GM12878 (cell line): ENCODE data around the gene NF1. TPM values are rescaled to one million over a fixed set of nuclear protein-coding genes. Genes with fewer than 3 reads are reported as not detected.

Experiments
- BCL11A ChIP-seq: IDR thresholded peaks from 2 replicates; pipeline ENCODE4 v1.6.1; 2011; ENCODE audit warnings: low read depth, low read length
- ESRRA ChIP-seq: IDR thresholded peaks from 2 replicates; pipeline ENCODE4 v1.6.1; 2012; ENCODE audit warnings: mild to moderate bottlenecking, low read length, improper control_type of control experiment
- GABPA ChIP-seq: IDR thresholded peaks from 2 replicates; pipeline ENCODE4 v1.6.1; 2014; ENCODE audit warnings: antibody characterized with exemption, low read depth, mild to moderate bottlenecking, inconsistent platforms
- HCFC1 ChIP-seq: fragments of 150-350 bp; IDR thresholded peaks from 2 replicates; pipeline ENCODE4 v1.6.1; 2014; ENCODE audit warnings: low read length
- IKZF1 ChIP-seq: fragments of 450-650 bp; conservative IDR thresholded peaks from 2 replicates; pipeline ENCODE4 v1.6.1; 2017; ENCODE audit warnings: antibody characterized with exemption, mild to moderate bottlenecking
- IRF4 ChIP-seq: IDR thresholded peaks from 2 replicates; pipeline ENCODE4 v1.6.1; 2011; ENCODE audit warnings: low read depth, low read length
- JUNB ChIP-seq: IDR thresholded peaks from 2 replicates; pipeline ENCODE4 v1.6.1; 2016; ENCODE audit warnings: antibody characterized with exemption, mild to moderate bottlenecking
- NRF1 ChIP-seq: conservative IDR thresholded peaks from 2 replicates; pipeline ENCODE4 v1.6.1; 2011; ENCODE audit warnings: mild to moderate bottlenecking, low read depth, low read length, improper control_type of control experiment
- PAX5 ChIP-seq: IDR thresholded peaks from 2 replicates; pipeline ENCODE4 v1.6.1; 2011; ENCODE audit warnings: low read depth, low read length, borderline replicate concordance
- POLR2A ChIP-seq: IDR thresholded peaks from 2 replicates; pipeline ENCODE4 v1.6.1; 2011; ENCODE audit warnings: low read depth, mild to moderate bottlenecking, low read length
- RUNX3 ChIP-seq: IDR thresholded peaks from 2 replicates; pipeline ENCODE4 v1.6.1; 2012; ENCODE audit warnings: low read length, inconsistent platforms
- SIX5 ChIP-seq: IDR thresholded peaks from 2 replicates; pipeline ENCODE4 v1.6.1; 2011; ENCODE audit warnings: mild to moderate bottlenecking, low read depth, low read length, moderate library complexity; ENCODE audit not compliant: severe bottlenecking
- SP1 ChIP-seq: IDR thresholded peaks from one replicate; pipeline ENCODE4 v1.6.1; 2011; ENCODE audit warnings: low read depth, low read length
- TBL1XR1 ChIP-seq: IDR thresholded peaks from 2 replicates; pipeline ENCODE4 v1.6.1; 2012; ENCODE audit warnings: low read depth, low read length, improper control_type of control experiment
- TCF7 ChIP-seq: IDR thresholded peaks from 2 replicates; pipeline ENCODE4 v1.6.1; 2014; ENCODE audit warnings: antibody characterized with exemption, borderline replicate concordance
- ZNF592 ChIP-seq: fragments of 450-650 bp; IDR thresholded peaks from 2 replicates; pipeline ENCODE4 v1.6.1; 2017; ENCODE audit warnings: mild to moderate bottlenecking, moderate library complexity
- polyA plus RNA-seq, 11 experiments: library from polyadenylated mRNA; depleted of rRNA in 4 of 11; unstranded in 6 of 11; stranded (reverse) in 5 of 11; fragments of >200 nt; fragmentation: Nextera tagmentation in 4 of 11; fragmentation: Illumina TruSeq in 1 of 11; extraction: Ambion mirVana in 4 of 11; extraction: Trizol in 1 of 11; gene quantifications; 1 replicate in 1 of 11; 2 replicates in 10 of 11; pipeline versions ENCODE4 v1.2.1 to v1.2.3, GENCODE V29; 2011 to 2016; ENCODE audit warnings: inconsistent platforms in 2 of 11, missing spikeins in 2 of 11, low read depth in 1 of 11
- total RNA-seq, 4 experiments: library from RNA; depleted of rRNA in 3 of 4; stranded (reverse); fragments of >200 nt in 3 of 4; fragmentation: Illumina TruSeq in 1 of 4; extraction: Trizol in 1 of 4; gene quantifications; 2 replicates each; pipeline versions ENCODE4 v1.2.1 to v1.2.3, GENCODE V29; 2013 to 2021
- TF ChIP-seq, protein P1 (sequence below): IDR thresholded peaks from 2 replicates; pipeline ENCODE4 v1.6.1; 2012; ENCODE audit warnings: low read length, inconsistent platforms
- TF ChIP-seq, protein P2 (sequence below): IDR thresholded peaks from 2 replicates; pipeline ENCODE4 v1.6.1; 2011; ENCODE audit warnings: low read depth, mild to moderate bottlenecking, low read length, moderate library complexity, borderline replicate concordance; ENCODE audit errors: extremely low read depth
- TF ChIP-seq, protein P3 (sequence below): fragments of 450-650 bp; formaldehyde crosslinking; IDR thresholded peaks from 2 replicates; pipeline ENCODE4 v1.4.0; 2022; ENCODE audit warnings: mild to moderate bottlenecking, moderate library complexity
- TF ChIP-seq, protein P4 (sequence below): fragments of 450-650 bp; IDR thresholded peaks from 2 replicates; pipeline ENCODE4 v1.6.1; 2017; ENCODE audit warnings: low read depth, mild to moderate bottlenecking, moderate library complexity

Gene NF1
- total and polyA plus RNA-seq, 10 of the 15 experiments (the other 5 are each of a cell fraction or from before 2014, with no cell fraction given): 2.5 to 31.8 (median 16.6) TPM

DNA sequence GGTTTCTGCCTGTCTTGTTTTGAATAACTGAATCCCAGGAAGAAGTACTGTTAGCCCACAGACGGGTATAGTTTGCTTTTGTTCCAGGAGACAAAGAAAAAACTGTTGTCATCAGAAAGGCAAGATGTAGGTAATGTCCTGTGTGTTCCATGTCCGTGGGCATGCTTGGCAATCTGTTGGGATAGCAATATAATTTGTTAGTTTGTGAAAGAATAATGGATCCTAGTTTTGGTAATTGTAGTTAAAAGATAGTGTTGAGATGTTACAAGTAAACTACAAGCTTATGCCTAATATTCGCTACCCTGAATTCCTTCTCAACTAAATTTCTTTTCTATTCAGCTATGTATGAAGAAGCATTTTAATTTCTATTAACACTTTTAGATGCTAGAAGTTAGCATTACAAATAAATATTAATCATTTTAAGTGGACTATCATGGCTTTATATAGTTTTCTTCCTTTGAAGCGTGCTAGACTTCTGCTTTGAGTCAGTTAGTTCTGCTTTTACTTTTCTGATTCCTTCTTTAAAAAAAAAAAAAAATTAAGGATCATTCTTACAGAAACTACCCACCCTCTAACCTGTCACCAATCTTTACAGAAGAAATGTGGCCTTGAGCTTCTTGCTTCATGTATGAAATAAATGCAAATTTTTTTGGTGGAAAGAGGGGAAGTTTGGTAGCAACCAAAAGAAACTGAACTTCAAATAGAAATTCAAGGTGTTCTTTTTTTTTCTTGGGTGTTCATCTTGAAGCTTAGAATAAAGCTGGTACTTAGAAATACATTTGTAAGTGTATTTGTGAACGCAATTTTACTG is 224.3 kb downstream of the NF1 start (continued):
- TF ChIP-seq IRF4 (no peak), ZNF592 (no peak), HCFC1 (no peak), BCL11A (no peak), SIX5 (no peak), ESRRA (no peak), IKZF1 (0 out of 2 replicates have a peak, but pooled peaks have one; percentile 12), PAX5 (no peak), NRF1 (no peak), SP1 (no peak), POLR2A (no peak), TBL1XR1 (0 out of 2 replicates have a peak, but pooled peaks have one; percentile 39), GABPA (0 out of 2 replicates have a peak, but pooled peaks have one; percentile 31), TCF7 (0 out of 2 replicates have a peak, but pooled peaks have one; percentile 61), RUNX3 (peak; percentile 54; the same call in 1 of the 2 replicates), JUNB (peak; percentile 95)
- TF ChIP-seq, protein P1, sequence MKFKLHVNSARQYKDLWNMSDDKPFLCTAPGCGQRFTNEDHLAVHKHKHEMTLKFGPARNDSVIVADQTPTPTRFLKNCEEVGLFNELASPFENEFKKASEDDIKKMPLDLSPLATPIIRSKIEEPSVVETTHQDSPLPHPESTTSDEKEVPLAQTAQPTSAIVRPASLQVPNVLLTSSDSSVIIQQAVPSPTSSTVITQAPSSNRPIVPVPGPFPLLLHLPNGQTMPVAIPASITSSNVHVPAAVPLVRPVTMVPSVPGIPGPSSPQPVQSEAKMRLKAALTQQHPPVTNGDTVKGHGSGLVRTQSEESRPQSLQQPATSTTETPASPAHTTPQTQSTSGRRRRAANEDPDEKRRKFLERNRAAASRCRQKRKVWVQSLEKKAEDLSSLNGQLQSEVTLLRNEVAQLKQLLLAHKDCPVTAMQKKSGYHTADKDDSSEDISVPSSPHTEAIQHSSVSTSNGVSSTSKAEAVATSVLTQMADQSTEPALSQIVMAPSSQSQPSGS: peak; percentile 69; the same call in 1 of the 2 replicates
- TF ChIP-seq, protein P2, sequence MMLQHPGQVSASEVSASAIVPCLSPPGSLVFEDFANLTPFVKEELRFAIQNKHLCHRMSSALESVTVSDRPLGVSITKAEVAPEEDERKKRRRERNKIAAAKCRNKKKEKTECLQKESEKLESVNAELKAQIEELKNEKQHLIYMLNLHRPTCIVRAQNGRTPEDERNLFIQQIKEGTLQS: no peak
- TF ChIP-seq, protein P3, sequence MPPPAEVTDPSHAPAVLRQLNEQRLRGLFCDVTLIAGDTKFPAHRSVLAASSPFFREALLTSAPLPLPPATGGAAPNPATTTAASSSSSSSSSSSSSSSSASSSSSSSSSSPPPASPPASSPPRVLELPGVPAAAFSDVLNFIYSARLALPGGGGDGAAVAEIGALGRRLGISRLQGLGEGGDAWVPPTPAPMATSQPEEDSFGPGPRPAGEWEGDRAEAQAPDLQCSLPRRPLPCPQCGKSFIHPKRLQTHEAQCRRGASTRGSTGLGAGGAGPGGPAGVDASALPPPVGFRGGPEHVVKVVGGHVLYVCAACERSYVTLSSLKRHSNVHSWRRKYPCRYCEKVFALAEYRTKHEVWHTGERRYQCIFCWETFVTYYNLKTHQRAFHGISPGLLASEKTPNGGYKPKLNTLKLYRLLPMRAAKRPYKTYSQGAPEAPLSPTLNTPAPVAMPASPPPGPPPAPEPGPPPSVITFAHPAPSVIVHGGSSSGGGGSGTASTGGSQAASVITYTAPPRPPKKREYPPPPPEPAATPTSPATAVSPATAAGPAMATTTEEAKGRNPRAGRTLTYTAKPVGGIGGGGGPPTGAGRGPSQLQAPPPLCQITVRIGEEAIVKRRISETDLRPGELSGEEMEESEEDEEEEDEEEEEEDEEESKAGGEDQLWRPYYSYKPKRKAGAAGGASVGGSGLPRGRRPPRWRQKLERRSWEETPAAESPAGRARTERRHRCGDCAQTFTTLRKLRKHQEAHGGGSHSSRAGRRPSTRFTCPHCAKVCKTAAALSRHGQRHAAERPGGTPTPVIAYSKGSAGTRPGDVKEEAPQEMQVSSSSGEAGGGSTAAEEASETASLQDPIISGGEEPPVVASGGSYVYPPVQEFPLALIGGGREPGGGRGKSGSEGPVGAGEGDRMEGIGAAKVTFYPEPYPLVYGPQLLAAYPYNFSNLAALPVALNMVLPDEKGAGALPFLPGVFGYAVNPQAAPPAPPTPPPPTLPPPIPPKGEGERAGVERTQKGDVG (CRISPR knock-in tag): no peak
- TF ChIP-seq, protein P4, sequence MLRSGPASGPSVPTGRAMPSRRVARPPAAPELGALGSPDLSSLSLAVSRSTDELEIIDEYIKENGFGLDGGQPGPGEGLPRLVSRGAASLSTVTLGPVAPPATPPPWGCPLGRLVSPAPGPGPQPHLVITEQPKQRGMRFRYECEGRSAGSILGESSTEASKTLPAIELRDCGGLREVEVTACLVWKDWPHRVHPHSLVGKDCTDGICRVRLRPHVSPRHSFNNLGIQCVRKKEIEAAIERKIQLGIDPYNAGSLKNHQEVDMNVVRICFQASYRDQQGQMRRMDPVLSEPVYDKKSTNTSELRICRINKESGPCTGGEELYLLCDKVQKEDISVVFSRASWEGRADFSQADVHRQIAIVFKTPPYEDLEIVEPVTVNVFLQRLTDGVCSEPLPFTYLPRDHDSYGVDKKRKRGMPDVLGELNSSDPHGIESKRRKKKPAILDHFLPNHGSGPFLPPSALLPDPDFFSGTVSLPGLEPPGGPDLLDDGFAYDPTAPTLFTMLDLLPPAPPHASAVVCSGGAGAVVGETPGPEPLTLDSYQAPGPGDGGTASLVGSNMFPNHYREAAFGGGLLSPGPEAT: peak; percentile 52; the same call in 1 of the 2 replicates
